ENCODE data around the gene MCC. TPM values are rescaled to one million over a fixed set of nuclear protein-coding genes. Genes with fewer than 3 reads are reported as not detected.

MCC gene
- total RNA-seq, 1 experiment from 2014 or later: 7.6 TPM

GRCh38 chr5:113296676-113297075 is 191.6 kb downstream of the MCC start:
- Histone ChIP-seq H3K9me3 (ENCODE audit: control insufficient read depth, low read depth, low read length) (no peaks in the 10 kb centered on the region), H4K91ac (ENCODE audit: insufficient read length, low read depth, low read length) (no peak overlapping the region), H3K14ac (ENCODE audit: insufficient read depth, low read length) (no peak overlapping the region), H3K4me2 (ENCODE audit: insufficient read depth, insufficient read length, low read length) (no peak overlapping the region), H3K27me3 (ENCODE audit: insufficient read depth, low read length) (peaks cover 2% of the 10 kb centered on the region; the same call in 1 of the 2 replicates), H4K8ac (replicated peaks; ENCODE audit: insufficient read length, low read depth, low read length) (no peak overlapping the region), H2BK20ac (ENCODE audit: low read depth, low read length, poor library complexity, severe bottlenecking) (no peak overlapping the region), H4K5ac (ENCODE audit: insufficient read length, low read depth, low read length) (no peak overlapping the region), H2BK120ac (ENCODE audit: low read depth, low read length, poor library complexity, severe bottlenecking) (no peak overlapping the region), H3T11ph (ENCODE audit: low read length) (no peak overlapping the region), H3K27ac (ENCODE audit: insufficient read length, low read depth, low read length) (no peak overlapping the region), H3K23me2 (ENCODE audit: insufficient read length, low read depth, low read length, poor library complexity, severe bottlenecking) (peaks cover 24% of the 10 kb centered on the region), H3K9ac (ENCODE audit: extremely low read depth, insufficient read length, low read length) (no peak overlapping the region), H3K79me1 (ENCODE audit: insufficient read depth, low read depth, low read length, poor library complexity, severe bottlenecking) (no peaks in the 10 kb centered on the region), H3K79me2 (ENCODE audit: insufficient read depth, low read length) (no peaks in the 10 kb centered on the region), H3K18ac (ENCODE audit: insufficient read length, low read depth, low read length) (no peak overlapping the region), H2BK5ac (ENCODE audit: insufficient read length, low read length) (no peak overlapping the region), H3K4ac (ENCODE audit: low read depth, low read length) (no peak overlapping the region), H2BK15ac (ENCODE audit: low read depth, low read length) (no peak overlapping the region), H3K4me1 (ENCODE audit: insufficient read depth, low read length) (peaks cover 15% of the 10 kb centered on the region), H3K56ac (ENCODE audit: insufficient read length, low read depth, low read length) (no peak overlapping the region), H3K23ac (ENCODE audit: insufficient read length, low read depth, low read length) (no peak overlapping the region), H2AFZ (ENCODE audit: low read length) (no peak overlapping the region), H4K20me1 (ENCODE audit: control insufficient read depth, insufficient read depth, insufficient read length) (no peaks in the 10 kb centered on the region), H2AK5ac (ENCODE audit: insufficient read length, low read length) (no peak overlapping the region), H2BK12ac (ENCODE audit: insufficient read length, low read depth, low read length) (no peak overlapping the region)
- no CpG with 5 or more reads among the region's 1 CpG for WGBS (ENCODE audit: extremely low coverage, insufficient read length, low lambda C conversion rate)
- Mint-ChIP-seq H3K4me1 (peaks cover 34 to 35% of the 10 kb centered on the region in 2 experiments), H3K9me3 (no peaks in the 10 kb centered on the region), H3K27me3 (ENCODE audit: low read depth) (peaks cover 41% of the 10 kb centered on the region), H3K36me3 (ENCODE audit: insufficient read depth in 1 of 3, low read depth in 3 of 3) (no peaks in the 10 kb centered on the region), H3K4me3 (no peak overlapping the region), H3K27ac (no peak overlapping the region)
- DNase-seq: no peak
- no peak for TF ChIP-seq CTCF (conservative IDR thresholded peaks at IDR 0.05)

All from H9 (cell line).